GM19351 (cell line): ENCODE measurements around the gene LRRN4CL.
A peak's percentile ranks its signal among the peaks of the same experiment; 100 is the strongest.
"Not testable (repeated sequence)": the region's sequence is repeated elsewhere in the genome, so short reads cannot be mapped to it uniquely, and the experiment has no call there.

Experiments
- ATAC-seq: cut with Tn5 transposase; IDR thresholded peaks from one replicate; pipeline ENCODE4 v1.9.1; 2021; ENCODE audit warnings: mild to moderate bottlenecking, moderate library complexity; ENCODE audit not compliant: unreplicated experiment

Gene LRRN4CL

GRCh38 chr11:62710001-62710345 is 20.6 kb upstream of the LRRN4CL start:
- no peak for ATAC-seq

- peak; percentile 60 for ATAC-seq
Observed at GRCh38 chr11:62709247-62710000, 20.1 kb upstream of the LRRN4CL start.

GRCh38 chr11:62708793-62709192 is 19.5 kb upstream of the LRRN4CL start:
- ATAC-seq, result no peak

GRCh38 chr11:62708392-62708791 is 19.1 kb upstream of the LRRN4CL start:
- ATAC-seq, result no peak

GRCh38 chr11:62707277-62707861 is 18.0 kb upstream of the LRRN4CL start, which contains the start of the genes BSCL2 and GNG3:
TSS of gene BSCL2 (minus strand) at chr11:62707424. CDS start at chr11:62707195, 229 bp downstream.
TSS of gene GNG3 (plus strand) at chr11:62707676. CDS start at chr11:62708296, 620 bp downstream.
- ATAC-seq, result no peak

- ATAC-seq, result no peak
Observed at GRCh38 chr11:62706850-62707247, 17.5 kb upstream of the LRRN4CL start.

GRCh38 chr11:62705880-62706849 is 16.8 kb upstream of the LRRN4CL start:
- ATAC-seq, result peak; percentile 69

GRCh38 chr11:62705413-62705812 is 16.1 kb upstream of the LRRN4CL start:
- no peak for ATAC-seq

- ATAC-seq, result not testable (repeated sequence)
Observed at GRCh38 chr11:62703921-62704320, 14.6 kb upstream of the LRRN4CL start.

- no peak for ATAC-seq
Observed at GRCh38 chr11:62702246-62702645, 12.9 kb upstream of the LRRN4CL start.

- no peak for ATAC-seq
Observed at GRCh38 chr11:62694455-62695167, 5.3 kb upstream of the LRRN4CL start.

GRCh38 chr11:62693624-62694023 is 4.3 kb upstream of the LRRN4CL start:
- ATAC-seq, result not testable (repeated sequence)

GRCh38 chr11:62688491-62688890 is 839 bp downstream of the LRRN4CL start:
- ATAC-seq, result no peak

GRCh38 chr11:62687508-62688396 is 1.6 kb downstream of the LRRN4CL start:
- no peak for ATAC-seq

- ATAC-seq, result no peak
Observed at GRCh38 chr11:62682518-62682917, 6.8 kb downstream of the LRRN4CL start.

- ATAC-seq, result peak; percentile 70
Observed at GRCh38 chr11:62680825-62681240, 8.5 kb downstream of the LRRN4CL start.

- ATAC-seq, result peak; percentile 68
Observed at GRCh38 chr11:62678770-62679696, 10.3 kb downstream of the LRRN4CL start, which contains the start of gene UBXN1. TSS of gene UBXN1 (minus strand) at chr11:62679073. CDS start at chr11:62678923, 150 bp downstream.

- ATAC-seq, result no peak
Observed at GRCh38 chr11:62678433-62678769, 10.9 kb downstream of the LRRN4CL start.

- ATAC-seq, result no peak
Observed at GRCh38 chr11:62677714-62678113, 11.6 kb downstream of the LRRN4CL start.
